PC-9 (cell line): Measurements from ENCODE around the gene NCK2. TPM values are rescaled to one million over a fixed set of nuclear protein-coding genes. Genes with fewer than 3 reads are reported as not detected.

Source experiments
- BruUV-seq: library from RNA; stranded (reverse); fragments of 400-500 nt; replicated peaks from 2 replicates; lab custom pipeline; 2021; lab: Mats Ljungman, UMichigan
- CTCF ChIA-PET: fragments of 300-600 bp; sonication (Branson Sonifier 250); formaldehyde crosslinking; loops from one replicate; lab custom pipeline; 2022; ENCODE audit warnings: antibody characterized with exemption; lab: Charles Lee
- POLR2A ChIA-PET: fragments of 300-600 bp; sonication (Branson Sonifier 250); formaldehyde crosslinking; loops from one replicate; lab custom pipeline; 2022; ENCODE audit warnings: antibody characterized with exemption; ENCODE audit not compliant: unreplicated experiment; lab: Charles Lee
- DNase-seq, 2 experiments: peaks; one replicate each; pipeline versions ENCODE4 v3.0.0 to v3.0.0-alpha.2; 2015 to 2022; ENCODE audit warnings: mixed read lengths in 1 of 2
- H2AFZ ChIP-seq: fragments of 200-600 bp; sonication (generic); 2 replicates; pipeline ENCODE4 v1.8.1; 2017; ENCODE audit warnings: antibody characterized with exemption
- H3F3A ChIP-seq: fragments of 200-600 bp; sonication (generic); 2 replicates; pipeline ENCODE4 v1.8.1; 2017; ENCODE audit warnings: antibody characterized with exemption, mild to moderate bottlenecking, low read depth; ENCODE audit not compliant: insufficient read depth
- H3K27ac ChIP-seq: fragments of 200-600 bp; sonication (generic); 2 replicates; pipeline ENCODE4 v1.6.1; 2016; ENCODE audit warnings: mixed run types
- H3K27me3 ChIP-seq: fragments of 200-600 bp; sonication (generic); 2 replicates; pipeline ENCODE4 v1.6.1; 2016; ENCODE audit warnings: low read depth, mixed run types; ENCODE audit not compliant: insufficient read depth
- H3K36me3 ChIP-seq: fragments of 200-600 bp; sonication (generic); 2 replicates; pipeline ENCODE4 v1.6.1; 2016; ENCODE audit warnings: low read depth, mixed run types
- H3K4me1 ChIP-seq: fragments of 200-600 bp; sonication (generic); replicated peaks from 2 replicates; pipeline ENCODE4 v1.6.1; 2016; ENCODE audit warnings: mixed run types; ENCODE audit not compliant: insufficient read depth
- H3K4me2 ChIP-seq: fragments of 200-600 bp; sonication (generic); 2 replicates; pipeline ENCODE4 v1.6.1; 2017; ENCODE audit warnings: mixed run types
- H3K4me3 ChIP-seq: fragments of 200-600 bp; sonication (generic); 2 replicates; pipeline ENCODE4 v1.6.1; 2016; ENCODE audit warnings: mixed run types
- H3K79me2 ChIP-seq: fragments of 200-600 bp; sonication (generic); 2 replicates; pipeline ENCODE4 v1.6.1; 2017; ENCODE audit warnings: low read depth, mixed run types
- H3K9me2 ChIP-seq: fragments of 200-600 bp; sonication (generic); 2 replicates; pipeline ENCODE4 v1.8.1; 2017; ENCODE audit warnings: mild to moderate bottlenecking; ENCODE audit not compliant: insufficient read depth
- H3K9me3 ChIP-seq: fragments of 200-600 bp; sonication (generic); 2 replicates; pipeline ENCODE4 v1.8.1; 2016; ENCODE audit warnings: low read depth; ENCODE audit not compliant: insufficient read depth
- H4K20me1 ChIP-seq: fragments of 200-600 bp; sonication (generic); 2 replicates; pipeline ENCODE4 v1.8.1; 2017; ENCODE audit not compliant: insufficient read depth
- CTCF ChIP-seq: fragments of 200-600 bp; sonication (generic); conservative IDR thresholded peaks from 2 replicates; pipeline ENCODE4 v1.6.1; 2017; ENCODE audit warnings: mixed run types, antibody characterized with exemption, mild to moderate bottlenecking, moderate library complexity
- EZH2 ChIP-seq: fragments of 200-600 bp; sonication (generic); IDR thresholded peaks from 2 replicates; pipeline ENCODE4 v1.8.0; 2017; ENCODE audit warnings: antibody characterized with exemption, low read depth
- intact Hi-C: fragments of 100-400 bp; cut with micrococcal nuclease; formaldehyde crosslinking; loops from one replicate; pipeline ENCODE4 v1.10.0; 2022; ENCODE audit not compliant: unreplicated experiment
- total RNA-seq: library from RNA; stranded (reverse); gene quantifications from 2 replicates; pipeline ENCODE4 v1.2.3, GENCODE V29; 2021

The NCK2 gene
- total RNA-seq, 1 experiment from 2014 or later, result 26.0 TPM

GRCh38 chr2:105929516-105929915, 184.8 kb downstream of the NCK2 start:
- no peaks in the 10 kb centered on the region for H3K4me1 ChIP-seq
- no TSS peak for BruUV-seq
- intact Hi-C loops, result no loop called here
- no peak overlapping the region for H2AFZ ChIP-seq
- H3K27me3 ChIP-seq, result peaks cover 3% of the 10 kb centered on the region; the same call in 1 of the 2 replicates
- H3K4me3 ChIP-seq, result no peak overlapping the region
- CTCF ChIA-PET, result no interaction called here
- DNase-seq, result no peak
- no peaks in the 10 kb centered on the region for H3K36me3 ChIP-seq
- no peaks in the 10 kb centered on the region for H4K20me1 ChIP-seq
- no peak overlapping the region for H3K27ac ChIP-seq
- H3F3A ChIP-seq, result no peaks in the 10 kb centered on the region
- H3K79me2 ChIP-seq, result no peaks in the 10 kb centered on the region
- no peak for TF ChIP-seq EZH2
- TF ChIP-seq CTCF, result no peak
- no peaks in the 10 kb centered on the region for H3K9me3 ChIP-seq
- POLR2A ChIA-PET, result no interaction called here
- no peak overlapping the region for H3K4me2 ChIP-seq
- no peaks in the 10 kb centered on the region for H3K9me2 ChIP-seq

DNA sequence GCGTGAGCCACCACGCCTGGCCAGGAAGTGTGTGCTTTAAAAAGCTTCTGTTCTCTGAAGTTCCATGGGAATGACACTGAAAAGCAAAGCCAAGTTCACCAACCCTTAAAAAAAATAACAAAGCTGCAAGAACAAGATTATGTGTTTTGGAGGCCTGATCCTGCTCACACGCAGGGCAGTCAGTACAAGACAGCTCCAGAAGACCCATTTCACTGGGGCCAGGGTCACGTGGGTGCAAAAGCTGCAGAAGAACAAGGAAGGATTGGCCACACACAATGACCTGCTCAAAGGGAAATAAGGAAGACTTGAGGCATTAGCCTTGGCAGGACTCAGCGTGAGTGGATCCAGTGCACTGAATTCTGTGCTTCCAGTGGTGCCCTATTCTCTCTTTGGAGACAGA, 187.9 kb downstream of the NCK2 start:
- Histone ChIP-seq H3K9me3 (no peaks in the 10 kb centered on the region), H3K4me1 (no peaks in the 10 kb centered on the region), H2AFZ (no peak overlapping the region), H3K36me3 (no peaks in the 10 kb centered on the region), H3K4me3 (no peak overlapping the region), H3K27ac (no peak overlapping the region), H3F3A (no peaks in the 10 kb centered on the region), H3K4me2 (no peak overlapping the region), H3K9me2 (no peaks in the 10 kb centered on the region), H3K79me2 (no peaks in the 10 kb centered on the region), H3K27me3 (peaks cover 3% of the 10 kb centered on the region; the same call in 1 of the 2 replicates), H4K20me1 (no peaks in the 10 kb centered on the region)
- ChIA-PET POLR2A (no interaction called here), CTCF (no interaction called here)
- no peak for DNase-seq
- no peak for TF ChIP-seq EZH2
- TF ChIP-seq CTCF, result no peak
- intact Hi-C loops, result no loop called here
- no TSS peak for BruUV-seq

DNA sequence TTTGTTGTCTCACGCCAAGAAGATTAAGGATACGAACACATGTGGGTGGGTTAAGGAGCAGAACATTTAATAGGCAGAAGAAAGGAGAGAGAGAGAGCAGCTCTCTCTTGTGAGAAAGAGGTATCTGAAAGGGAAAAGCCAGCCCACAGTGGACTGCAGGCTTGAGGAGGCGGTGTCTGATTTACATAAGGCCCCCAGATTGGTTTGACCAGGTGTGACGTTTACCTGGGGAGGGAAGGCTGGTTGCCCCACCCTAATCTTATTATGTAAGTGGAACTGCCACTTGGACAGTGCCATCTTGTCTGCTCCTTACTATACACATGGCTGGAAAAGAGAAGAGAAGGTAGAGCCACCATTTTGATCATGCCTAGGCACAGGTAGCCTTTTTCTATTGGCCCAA, 189.2 kb downstream of the NCK2 start:
- no peaks in the 10 kb centered on the region for H3K9me3 ChIP-seq
- TF ChIP-seq CTCF (no peak), EZH2 (no peak)
- H3K27ac ChIP-seq, result no peak overlapping the region
- intact Hi-C loops, result no loop called here
- POLR2A ChIA-PET, result no interaction called here
- no peaks in the 10 kb centered on the region for H3F3A ChIP-seq
- no peaks in the 10 kb centered on the region for H3K4me1 ChIP-seq
- no peak overlapping the region for H2AFZ ChIP-seq
- H3K4me2 ChIP-seq, result no peak overlapping the region
- no peaks in the 10 kb centered on the region for H3K79me2 ChIP-seq
- H3K27me3 ChIP-seq, result peaks cover 3% of the 10 kb centered on the region; the same call in 1 of the 2 replicates
- H3K4me3 ChIP-seq, result no peak overlapping the region
- H3K36me3 ChIP-seq, result no peaks in the 10 kb centered on the region
- CTCF ChIA-PET, result no interaction called here
- no peaks in the 10 kb centered on the region for H4K20me1 ChIP-seq
- no peaks in the 10 kb centered on the region for H3K9me2 ChIP-seq
- BruUV-seq, result no TSS peak
- DNase-seq, result no peak
